Measurements from ENCODE around the gene COX8C.

The COX8C gene

GRCh38 chr14:93323600-93324174 lies 23.3 kb upstream of the COX8C start:
- TF ChIP-seq CTCF (IDR thresholded peaks at IDR 0.05): no peak

- TF ChIP-seq CTCF (IDR thresholded peaks at IDR 0.05): no peak
Observed at GRCh38 chr14:93326196-93326595, 20.8 kb upstream of the COX8C start.

- TF ChIP-seq CTCF (IDR thresholded peaks at IDR 0.05): no peak
Observed at GRCh38 chr14:93328546-93328945, 18.4 kb upstream of the COX8C start.

GRCh38 chr14:93329965-93330608 lies 16.9 kb upstream of the COX8C start:
- no peak for TF ChIP-seq CTCF (IDR thresholded peaks at IDR 0.05)

GRCh38 chr14:93330609-93331000 lies 16.4 kb upstream of the COX8C start:
- no peak for TF ChIP-seq CTCF (IDR thresholded peaks at IDR 0.05)

GRCh38 chr14:93331002-93331727 lies 15.8 kb upstream of the COX8C start:
- no peak for TF ChIP-seq CTCF (IDR thresholded peaks at IDR 0.05)

- no peak for TF ChIP-seq CTCF (IDR thresholded peaks at IDR 0.05)
Observed at GRCh38 chr14:93331728-93332396, 15.1 kb upstream of the COX8C start.
